IMR-90 (cell line): ENCODE results near the gene ATRX.
A peak's percentile ranks its signal among the peaks of the same experiment; 100 is the strongest.

Experiments used
- BHLHE40 ChIP-seq: fragments of 150-350 bp; IDR thresholded peaks from 2 replicates; pipeline ENCODE4 v1.6.1; 2016; ENCODE audit warnings: mild to moderate bottlenecking, low read depth, low read length
- CTCF ChIP-seq: conservative IDR thresholded peaks from 2 replicates; pipeline ENCODE4 v1.5.1; 2012; ENCODE audit warnings: mild to moderate bottlenecking, low read depth, low read length, improper control_type of control experiment
- MXI1 ChIP-seq: IDR thresholded peaks from 2 replicates; pipeline ENCODE4 v1.6.1; 2012; ENCODE audit warnings: low read depth, mild to moderate bottlenecking, low read length, moderate library complexity, borderline replicate concordance
- POLR2A ChIP-seq: IDR thresholded peaks from 2 replicates; pipeline ENCODE4 v1.6.1; 2012; ENCODE audit warnings: mild to moderate bottlenecking, low read depth, low read length
- RAD21 ChIP-seq: IDR thresholded peaks from 2 replicates; pipeline ENCODE4 v1.6.1; 2012; ENCODE audit warnings: low read length, improper control_type of control experiment
- SMC3 ChIP-seq: fragments of 150-350 bp; IDR thresholded peaks from 2 replicates; pipeline ENCODE4 v1.6.1; 2016; ENCODE audit warnings: low read depth, mild to moderate bottlenecking, antibody characterized with exemption, low read length, moderate library complexity
- USF2 ChIP-seq: fragments of 150-350 bp; IDR thresholded peaks from 2 replicates; pipeline ENCODE4 v1.6.1; 2017; ENCODE audit warnings: mild to moderate bottlenecking, antibody characterized with exemption, low read length, low read depth

GRCh38 chrX:77572322-77572721, 213.7 kb downstream of the ATRX start:
- peak; percentile 18; the same call in 1 of the 2 replicates for TF ChIP-seq USF2
- no peak for TF ChIP-seq POLR2A
- TF ChIP-seq CTCF, result no peak
- TF ChIP-seq RAD21, result no peak
- TF ChIP-seq MXI1, result no peak
- no peak for TF ChIP-seq BHLHE40
- TF ChIP-seq SMC3, result no peak
